Astrocyte (in vitro differentiated cells and primary cell): ENCODE data around the gene TMBIM1. TPM values are rescaled to one million over a fixed set of nuclear protein-coding genes. Genes with fewer than 3 reads are reported as not detected.
A peak's percentile ranks its signal among the peaks of the same experiment; 100 is the strongest.

ENCODE experiments used
- DNase-seq: peaks from one replicate; pipeline ENCODE4 v3.0.0-alpha.2; 2010; ENCODE audit warnings: low read depth
- FAIRE-seq: peaks from 2 replicates; lab custom pipeline; 2011; peaks lifted over from hg19 to GRCh38; lab: Jason Lieb, UNC
- H2AFZ ChIP-seq: 2 replicates; pipeline ENCODE4 v1.6.0; 2012; ENCODE audit warnings: low read depth, low read length, inconsistent platforms
- H3K27ac ChIP-seq: 2 replicates; pipeline ENCODE4 v1.5.1; 2011; ENCODE audit warnings: low read depth, low read length, inconsistent platforms
- H3K27me3 ChIP-seq: 2 replicates; pipeline ENCODE4 v1.6.0; 2011; ENCODE audit warnings: low read length, inconsistent platforms; ENCODE audit not compliant: insufficient read depth
- H3K36me3 ChIP-seq: 2 replicates; pipeline ENCODE4 v1.5.1; 2011; ENCODE audit warnings: low read length, inconsistent platforms; ENCODE audit not compliant: insufficient read depth
- H3K4me1 ChIP-seq: 2 replicates; pipeline ENCODE4 v1.5.1; 2011; ENCODE audit warnings: low read length, inconsistent platforms; ENCODE audit not compliant: insufficient read depth
- H3K4me2 ChIP-seq: 2 replicates; pipeline ENCODE4 v1.6.0; 2012; ENCODE audit warnings: low read length, inconsistent platforms
- H3K4me3 ChIP-seq: 2 replicates; pipeline ENCODE4 v1.5.1; 2011; ENCODE audit warnings: low read depth, mild to moderate bottlenecking, low read length, inconsistent platforms; ENCODE audit not compliant: insufficient read depth
- H3K79me2 ChIP-seq: 2 replicates; pipeline ENCODE4 v1.6.0; 2012; ENCODE audit warnings: mild to moderate bottlenecking, low read length, inconsistent platforms; ENCODE audit not compliant: insufficient read depth
- H3K9ac ChIP-seq: 2 replicates; pipeline ENCODE4 v1.6.0; 2012; ENCODE audit warnings: mild to moderate bottlenecking, low read length, inconsistent platforms
- H3K9me3 ChIP-seq: 2 replicates; pipeline ENCODE4 v1.5.1; 2012; ENCODE audit warnings: low read depth, mild to moderate bottlenecking, low read length, inconsistent platforms; ENCODE audit not compliant: insufficient read depth
- H4K20me1 ChIP-seq: 2 replicates; pipeline ENCODE4 v1.6.0; 2012; ENCODE audit warnings: low read length, inconsistent platforms; ENCODE audit not compliant: insufficient read depth
- H3K27ac Mint-ChIP-seq: one replicate; pipeline ENCODE4 v1.8.0; 2021; ENCODE audit warnings: mild to moderate bottlenecking, mixed read lengths; ENCODE audit not compliant: unreplicated experiment
- H3K27me3 Mint-ChIP-seq: one replicate; pipeline ENCODE4 v1.8.0; 2021; ENCODE audit warnings: low read depth, mixed read lengths; ENCODE audit not compliant: unreplicated experiment
- H3K36me3 Mint-ChIP-seq: one replicate; pipeline ENCODE4 v1.8.0; 2021; ENCODE audit warnings: low read depth, mixed read lengths; ENCODE audit not compliant: unreplicated experiment
- H3K4me1 Mint-ChIP-seq: one replicate; pipeline ENCODE4 v1.8.0; 2021; ENCODE audit warnings: low read depth, mixed read lengths; ENCODE audit not compliant: unreplicated experiment
- H3K4me3 Mint-ChIP-seq: one replicate; pipeline ENCODE4 v1.8.0; 2021; ENCODE audit warnings: mild to moderate bottlenecking, moderate library complexity, mixed read lengths; ENCODE audit not compliant: unreplicated experiment
- H3K9me3 Mint-ChIP-seq: one replicate; pipeline ENCODE4 v1.8.0; 2021; ENCODE audit warnings: mild to moderate bottlenecking, mixed read lengths; ENCODE audit not compliant: unreplicated experiment
- EZH2 ChIP-seq: IDR thresholded peaks from 2 replicates; pipeline ENCODE4 v1.6.1; 2012; ENCODE audit warnings: mild to moderate bottlenecking, low read length, inconsistent platforms; ENCODE audit not compliant: insufficient read depth
- total RNA-seq: library from RNA; stranded (reverse); gene quantifications from 2 replicates; pipeline ENCODE4 v1.2.1, GENCODE V29; 2021
- TF ChIP-seq, protein P1 (sequence below): IDR thresholded peaks from 2 replicates; pipeline ENCODE4 v1.5.1; 2011; ENCODE audit warnings: low read depth, mild to moderate bottlenecking, inconsistent platforms, low read length, moderate library complexity; ENCODE audit not compliant: insufficient read depth

TMBIM1 gene
- total RNA-seq, 1 donor from 2014 or later, result 37.2 TPM

DNA sequence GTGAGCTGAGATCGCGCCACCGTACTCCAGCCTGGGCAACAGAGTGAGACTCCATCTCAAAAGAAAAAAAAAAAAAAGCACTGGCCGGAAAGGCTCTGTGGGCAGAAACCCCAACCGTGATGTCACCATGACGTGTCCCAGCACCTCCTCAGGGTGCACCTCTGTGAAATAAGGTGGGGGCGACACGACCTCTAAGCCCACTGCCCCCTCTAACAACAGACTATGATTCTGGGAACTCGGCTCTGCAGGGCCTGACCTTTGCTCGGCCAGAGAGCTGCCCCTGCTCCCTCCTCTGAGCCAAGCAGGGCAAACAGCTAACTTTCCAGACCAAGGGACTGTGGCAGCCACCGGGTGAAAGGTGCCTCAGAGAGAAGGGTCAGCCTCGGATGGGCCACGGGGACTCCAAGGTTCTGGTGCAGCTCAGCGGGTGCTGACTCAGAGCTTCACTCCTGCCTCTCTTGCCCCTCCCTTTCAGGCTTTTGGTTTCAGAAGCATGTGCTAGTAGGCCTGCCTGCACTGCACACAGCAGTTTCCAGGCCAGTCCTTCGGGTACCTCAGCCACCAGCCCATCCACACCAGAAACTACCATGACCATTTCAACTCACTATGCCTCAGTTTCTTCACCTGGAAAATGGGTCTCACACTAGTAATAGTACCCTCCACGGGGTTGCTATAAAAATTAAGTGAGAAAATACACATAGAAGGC, 8.0 kb downstream of the TMBIM1 start:
- Mint-ChIP-seq H3K36me3 (peaks cover 5% of the 10 kb centered on the region), H3K4me1 (peaks cover 41% of the 10 kb centered on the region), H3K9me3 (no peaks in the 10 kb centered on the region), H3K27me3 (no peaks in the 10 kb centered on the region), H3K27ac (peak overlapping the region; percentile 34), H3K4me3 (peak overlapping the region; percentile 40)
- FAIRE-seq (no peak), DNase-seq (peak; percentile 76)
- Histone ChIP-seq H3K79me2 (peaks cover 62% of the 10 kb centered on the region), H3K27ac (peak overlapping the region; percentile 10), H3K4me3 (no peak overlapping the region), H3K9me3 (no peaks in the 10 kb centered on the region), H3K9ac (peak overlapping the region; percentile 28), H3K4me2 (peak overlapping the region; percentile 48), H3K36me3 (peaks cover 8% of the 10 kb centered on the region), H3K4me1 (peaks cover 57% of the 10 kb centered on the region), H2AFZ (no peak overlapping the region), H4K20me1 (peaks cover 23% of the 10 kb centered on the region), H3K27me3 (no peaks in the 10 kb centered on the region)
- TF ChIP-seq, protein P1, sequence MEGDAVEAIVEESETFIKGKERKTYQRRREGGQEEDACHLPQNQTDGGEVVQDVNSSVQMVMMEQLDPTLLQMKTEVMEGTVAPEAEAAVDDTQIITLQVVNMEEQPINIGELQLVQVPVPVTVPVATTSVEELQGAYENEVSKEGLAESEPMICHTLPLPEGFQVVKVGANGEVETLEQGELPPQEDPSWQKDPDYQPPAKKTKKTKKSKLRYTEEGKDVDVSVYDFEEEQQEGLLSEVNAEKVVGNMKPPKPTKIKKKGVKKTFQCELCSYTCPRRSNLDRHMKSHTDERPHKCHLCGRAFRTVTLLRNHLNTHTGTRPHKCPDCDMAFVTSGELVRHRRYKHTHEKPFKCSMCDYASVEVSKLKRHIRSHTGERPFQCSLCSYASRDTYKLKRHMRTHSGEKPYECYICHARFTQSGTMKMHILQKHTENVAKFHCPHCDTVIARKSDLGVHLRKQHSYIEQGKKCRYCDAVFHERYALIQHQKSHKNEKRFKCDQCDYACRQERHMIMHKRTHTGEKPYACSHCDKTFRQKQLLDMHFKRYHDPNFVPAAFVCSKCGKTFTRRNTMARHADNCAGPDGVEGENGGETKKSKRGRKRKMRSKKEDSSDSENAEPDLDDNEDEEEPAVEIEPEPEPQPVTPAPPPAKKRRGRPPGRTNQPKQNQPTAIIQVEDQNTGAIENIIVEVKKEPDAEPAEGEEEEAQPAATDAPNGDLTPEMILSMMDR, result no peak
- TF ChIP-seq EZH2, result no peak

DNA sequence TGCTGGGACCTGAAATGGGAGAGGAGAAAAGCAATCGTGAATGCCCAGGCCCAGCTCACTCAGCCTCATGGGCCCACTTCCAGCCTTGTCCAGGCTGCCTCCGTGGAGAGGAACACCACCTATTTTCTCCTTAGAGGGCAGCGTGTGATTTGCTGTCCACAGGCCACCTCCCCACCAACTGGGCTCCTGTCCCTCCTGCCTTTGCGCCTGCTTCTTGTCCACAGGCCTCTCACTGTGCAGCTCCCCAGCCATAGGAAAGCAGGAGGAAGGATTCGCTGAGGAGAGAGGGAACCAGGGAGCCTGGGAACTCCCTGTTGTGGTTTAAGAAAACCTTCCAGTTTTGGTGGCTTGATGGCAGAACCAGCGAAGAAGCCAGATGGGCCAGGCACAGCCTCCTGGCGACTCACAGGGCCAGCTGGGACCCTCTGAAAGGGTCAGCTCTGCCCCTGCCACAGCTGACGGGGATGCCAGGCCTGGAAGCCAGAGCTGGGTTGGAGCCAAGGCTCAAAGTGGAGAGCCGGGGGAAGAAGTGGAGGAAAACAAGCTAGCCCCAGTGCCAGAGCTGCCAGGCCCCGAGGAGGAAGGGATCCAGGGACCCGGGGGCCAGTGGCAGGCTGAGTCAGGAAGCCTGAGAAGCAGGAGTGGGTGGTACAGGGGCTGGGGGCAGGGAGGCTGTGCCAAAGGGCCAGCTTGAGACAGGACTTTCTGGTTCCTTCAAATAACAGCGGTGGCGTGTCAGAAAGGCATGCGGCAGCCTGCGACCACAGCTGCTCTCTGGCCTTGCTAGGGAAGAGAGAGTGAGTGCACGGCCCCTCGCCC, 9.9 kb downstream of the TMBIM1 start:
- no peaks in the 10 kb centered on the region for H3K27me3 ChIP-seq
- H3K9me3 Mint-ChIP-seq, result no peaks in the 10 kb centered on the region
- no peak for FAIRE-seq
- peak overlapping the region; percentile 75 for H3K4me2 ChIP-seq
- H3K36me3 Mint-ChIP-seq, result peaks cover 8% of the 10 kb centered on the region
- peak overlapping the region; percentile 83 for H3K9ac ChIP-seq
- H2AFZ ChIP-seq, result peak overlapping the region; percentile 5
- H3K4me1 ChIP-seq, result peaks cover 53% of the 10 kb centered on the region
- peaks cover 23% of the 10 kb centered on the region for H4K20me1 ChIP-seq
- TF ChIP-seq, protein P1, result no peak
- TF ChIP-seq EZH2, result no peak
- DNase-seq, result peak; percentile 64
- H3K4me1 Mint-ChIP-seq, result peaks cover 41% of the 10 kb centered on the region
- H3K27ac ChIP-seq, result peak overlapping the region; percentile 87
- H3K4me3 Mint-ChIP-seq, result no peak overlapping the region
- no peaks in the 10 kb centered on the region for H3K27me3 Mint-ChIP-seq
- no peak overlapping the region for H3K4me3 ChIP-seq
- peaks cover 46% of the 10 kb centered on the region for H3K79me2 ChIP-seq
- H3K27ac Mint-ChIP-seq, result peak overlapping the region; percentile 81
- no peaks in the 10 kb centered on the region for H3K9me3 ChIP-seq
- peaks cover 18% of the 10 kb centered on the region for H3K36me3 ChIP-seq
